Caco-2 (cell line): ENCODE results near the gene WIPF3. TPM values are rescaled to one million over a fixed set of nuclear protein-coding genes. Genes with fewer than 3 reads are reported as not detected.
"Not testable (repeated sequence)": the region's sequence is repeated elsewhere in the genome, so short reads cannot be mapped to it uniquely, and the experiment has no call there.

ENCODE experiments used
- BruUV-seq: library from RNA; stranded (reverse); fragments of 400-500 nt; replicated peaks from 2 replicates; lab custom pipeline; 2021; lab: Mats Ljungman, UMichigan
- CTCF ChIA-PET: fragments of 300-600 bp; sonication (Branson Sonifier 250); formaldehyde crosslinking; loops from one replicate; lab custom pipeline; 2022; ENCODE audit warnings: antibody characterized with exemption; lab: Charles Lee
- POLR2A ChIA-PET: fragments of 300-600 bp; sonication (Branson Sonifier 250); formaldehyde crosslinking; loops from one replicate; lab custom pipeline; 2022; ENCODE audit warnings: antibody characterized with exemption; lab: Charles Lee
- DNase-seq, 2 experiments: peaks; one replicate each; pipeline versions ENCODE4 v3.0.0 to v3.0.0-alpha.2; 2020 to 2022
- H3K27me3 ChIP-seq: replicated peaks from 2 replicates; pipeline ENCODE4 v1.6.0; 2011; ENCODE audit warnings: low read length; ENCODE audit not compliant: control insufficient read depth, insufficient read depth
- H3K36me3 ChIP-seq: 2 replicates; pipeline ENCODE4 v1.5.1; 2011; ENCODE audit warnings: low read length; ENCODE audit not compliant: control insufficient read depth, insufficient read depth
- H3K4me1 ChIP-seq: fragments of 250-450 bp; sonication (Bioruptor Pico); 2 replicates; pipeline ENCODE4 v1.5.1; 2020; ENCODE audit warnings: mild to moderate bottlenecking
- H3K4me3 ChIP-seq: 2 replicates; pipeline ENCODE4 v1.5.1; 2011; ENCODE audit warnings: low read depth, mild to moderate bottlenecking, control low read depth, low read length
- H3K9me3 ChIP-seq: fragments of 250-450 bp; sonication (Bioruptor Pico); 2 replicates; pipeline ENCODE4 v1.5.1; 2020; ENCODE audit warnings: mild to moderate bottlenecking, moderate library complexity
- H3K27ac Mint-ChIP-seq: one replicate; pipeline ENCODE4 v1.8.0; 2022; ENCODE audit warnings: mixed read lengths; ENCODE audit not compliant: unreplicated experiment
- H3K27me3 Mint-ChIP-seq: one replicate; pipeline ENCODE4 v1.8.0; 2022; ENCODE audit warnings: mixed read lengths; ENCODE audit not compliant: insufficient read depth, unreplicated experiment
- H3K36me3 Mint-ChIP-seq: one replicate; pipeline ENCODE4 v1.8.0; 2022; ENCODE audit warnings: mild to moderate bottlenecking, mixed read lengths; ENCODE audit not compliant: insufficient read depth, unreplicated experiment
- H3K4me1 Mint-ChIP-seq: one replicate; pipeline ENCODE4 v1.8.0; 2022; ENCODE audit warnings: low read depth, mixed read lengths; ENCODE audit not compliant: unreplicated experiment
- H3K4me3 Mint-ChIP-seq: one replicate; pipeline ENCODE4 v1.8.0; 2022; ENCODE audit warnings: mild to moderate bottlenecking, moderate library complexity, mixed read lengths; ENCODE audit not compliant: unreplicated experiment
- H3K9me3 Mint-ChIP-seq: one replicate; pipeline ENCODE4 v1.8.0; 2022; ENCODE audit warnings: mixed read lengths; ENCODE audit not compliant: unreplicated experiment
- CTCF ChIP-seq, 2 experiments: fragments of 200-600 bp in 1 of 2; IDR thresholded peaks; 1 replicate in 1 of 2; 2 replicates in 1 of 2; pipeline versions ENCODE4 v1.5.1 to v1.8.0; 2011 to 2022; ENCODE audit warnings: antibody characterized with exemption in 1 of 2, control low read depth in 1 of 2, inconsistent platforms in 1 of 2, low read depth in 1 of 2, low read length in 1 of 2, mild to moderate bottlenecking in 1 of 2, moderate library complexity in 1 of 2; ENCODE audit not compliant: insufficient read depth in 1 of 2, severe bottlenecking in 1 of 2, unreplicated experiment in 1 of 2
- intact Hi-C: fragments of 100-400 bp; cut with micrococcal nuclease; formaldehyde crosslinking; loops from one replicate; pipeline ENCODE4 v1.10.0; 2022; ENCODE audit not compliant: unreplicated experiment
- total RNA-seq: library from RNA; stranded (reverse); gene quantifications from 2 replicates; pipeline ENCODE4 v1.2.3, GENCODE V29; 2022

The WIPF3 gene
- total RNA-seq, 1 experiment from 2014 or later, result 1.2 TPM

- Histone ChIP-seq H3K9me3 (no peaks in the 10 kb centered on the region), H3K36me3 (no peaks in the 10 kb centered on the region), H3K27me3 (no peaks in the 10 kb centered on the region), H3K4me1 (no peaks in the 10 kb centered on the region), H3K4me3 (no peak overlapping the region)
- no TSS peak for BruUV-seq
- Mint-ChIP-seq H3K4me1 (no peaks in the 10 kb centered on the region), H3K4me3 (no peak overlapping the region), H3K9me3 (no peaks in the 10 kb centered on the region), H3K27me3 (no peaks in the 10 kb centered on the region), H3K36me3 (no peaks in the 10 kb centered on the region), H3K27ac (no peak overlapping the region)
- CTCF ChIA-PET, result no interaction called here
- POLR2A ChIA-PET, result no interaction called here
- no peak for TF ChIP-seq CTCF (IDR thresholded peaks at IDR 0.05; ENCODE audit: insufficient read depth in 1 of 2, low read depth in 1 of 2, low read length in 1 of 2, severe bottlenecking in 1 of 2, unreplicated experiment in 1 of 2)
- no peak for DNase-seq
- intact Hi-C loops, result no loop called here
These were observed 81.7 kb downstream of the WIPF3 start for GRCh38 chr7:29888006-29888405.

- Mint-ChIP-seq H3K27me3 (no peaks in the 10 kb centered on the region), H3K27ac (no peak overlapping the region), H3K4me3 (no peak overlapping the region), H3K36me3 (no peaks in the 10 kb centered on the region), H3K4me1 (no peaks in the 10 kb centered on the region), H3K9me3 (no peaks in the 10 kb centered on the region)
- no TSS peak for BruUV-seq
- Histone ChIP-seq H3K27me3 (no peaks in the 10 kb centered on the region), H3K36me3 (no peaks in the 10 kb centered on the region), H3K9me3 (no peaks in the 10 kb centered on the region), H3K4me3 (no peak overlapping the region), H3K4me1 (no peaks in the 10 kb centered on the region)
- POLR2A ChIA-PET, result no interaction called here
- CTCF ChIA-PET, result no interaction called here
- DNase-seq, result no peak
- intact Hi-C loops, result no loop called here
- no peak for TF ChIP-seq CTCF (IDR thresholded peaks at IDR 0.05; ENCODE audit: insufficient read depth in 1 of 2, low read depth in 1 of 2, low read length in 1 of 2, severe bottlenecking in 1 of 2, unreplicated experiment in 1 of 2)
These were observed 83.0 kb downstream of the WIPF3 start for GRCh38 chr7:29889288-29889687.

GRCh38 chr7:29890251-29890650, 83.9 kb downstream of the WIPF3 start:
- H3K4me1 Mint-ChIP-seq, result no peaks in the 10 kb centered on the region
- POLR2A ChIA-PET, result interaction anchor here (0.6 kb wide), 1 partner anchor 1412 kb away, joined by 3 read pairs; no protein-coding TSS in a partner anchor
- H3K27ac Mint-ChIP-seq, result no peak overlapping the region
- H3K4me3 Mint-ChIP-seq, result no peak overlapping the region
- H3K27me3 Mint-ChIP-seq, result no peaks in the 10 kb centered on the region
- Histone ChIP-seq H3K36me3 (no peaks in the 10 kb centered on the region), H3K4me1 (no peaks in the 10 kb centered on the region), H3K27me3 (no peaks in the 10 kb centered on the region), H3K9me3 (no peaks in the 10 kb centered on the region), H3K4me3 (no peak overlapping the region)
- TF ChIP-seq CTCF (IDR thresholded peaks at IDR 0.05; ENCODE audit: insufficient read depth in 1 of 2, low read depth in 1 of 2, low read length in 1 of 2, severe bottlenecking in 1 of 2, unreplicated experiment in 1 of 2), result no peak
- no peaks in the 10 kb centered on the region for H3K9me3 Mint-ChIP-seq
- DNase-seq, result no peak
- CTCF ChIA-PET, result no interaction called here
- H3K36me3 Mint-ChIP-seq, result no peaks in the 10 kb centered on the region
- intact Hi-C loops, result no loop called here
- BruUV-seq, result no TSS peak

GRCh38 chr7:29890786-29891185, 84.5 kb downstream of the WIPF3 start:
- DNase-seq, H3K36me3 ChIP-seq, H3K4me3 Mint-ChIP-seq, H3K27me3 ChIP-seq, BruUV-seq, H3K4me1 Mint-ChIP-seq, H3K36me3 Mint-ChIP-seq, H3K27ac Mint-ChIP-seq, H3K9me3 ChIP-seq, H3K4me1 ChIP-seq, H3K4me3 ChIP-seq, H3K27me3 Mint-ChIP-seq, CTCF ChIA-PET, intact Hi-C loops, H3K9me3 Mint-ChIP-seq: not testable (repeated sequence)
- POLR2A ChIA-PET, result interaction anchor here (0.6 kb wide), 1 partner anchor 1412 kb away, joined by 3 read pairs; no protein-coding TSS in a partner anchor
